ENCODE data around the gene FOXL3.
"Not testable (repeated sequence)": the region's sequence is repeated elsewhere in the genome, so short reads cannot be mapped to it uniquely, and the experiment has no call there.

Gene FOXL3

GRCh38 chr7:289756-290553 is at the start of gene FOXL3:
Gene FOXL3 (plus strand): TSS chr7:290170. CDS start chr7:290170, 0 bp downstream.
- H3K4me3 ChIP-seq (ENCODE audit: low read depth, low read length): no peak within 1 kb of the TSS
- no peak for TF ChIP-seq CTCF (IDR thresholded peaks at IDR 0.05; ENCODE audit: borderline replicate concordance, insufficient read depth, low read depth, low read length)

GRCh38 chr7:240887-241421 is 49.0 kb upstream of the FOXL3 start:
- H3K4me3 ChIP-seq (ENCODE audit: low read depth, low read length): no peak overlapping the region
- TF ChIP-seq CTCF (IDR thresholded peaks at IDR 0.05; ENCODE audit: borderline replicate concordance, insufficient read depth, low read depth, low read length): no peak

GRCh38 chr7:241513-241912 is 48.5 kb upstream of the FOXL3 start:
- no peak overlapping the region for H3K4me3 ChIP-seq (ENCODE audit: low read depth, low read length)
- no peak for TF ChIP-seq CTCF (IDR thresholded peaks at IDR 0.05; ENCODE audit: borderline replicate concordance, insufficient read depth, low read depth, low read length)

GRCh38 chr7:242826-243579 is 47.0 kb upstream of the FOXL3 start:
- not testable (repeated sequence) for H3K4me3 ChIP-seq (ENCODE audit: low read depth, low read length)

GRCh38 chr7:243580-243978 is 46.4 kb upstream of the FOXL3 start:
- not testable (repeated sequence) for H3K4me3 ChIP-seq (ENCODE audit: low read depth, low read length)

GRCh38 chr7:244974-245373 is 45.0 kb upstream of the FOXL3 start:
- H3K4me3 ChIP-seq (ENCODE audit: low read depth, low read length): no peak overlapping the region
- TF ChIP-seq CTCF (IDR thresholded peaks at IDR 0.05; ENCODE audit: borderline replicate concordance, insufficient read depth, low read depth, low read length): no peak

- H3K4me3 ChIP-seq (ENCODE audit: low read depth, low read length): no peak overlapping the region
- TF ChIP-seq CTCF (IDR thresholded peaks at IDR 0.05; ENCODE audit: borderline replicate concordance, insufficient read depth, low read depth, low read length): no peak
These were observed 44.2 kb upstream of the FOXL3 start for GRCh38 chr7:245574-246295.
